HG03159 (cell line): Measurements from ENCODE around the gene NOX5.

Experiments
- ATAC-seq: cut with Tn5 transposase; IDR thresholded peaks from one replicate; pipeline ENCODE4 v1.9.1; 2021; ENCODE audit warnings: mild to moderate bottlenecking, moderate library complexity; ENCODE audit not compliant: unreplicated experiment

NOX5 gene

GRCh38 chr15:69080295-69081248 is 66.1 kb downstream of the NOX5 start:
- no peak for ATAC-seq

GRCh38 chr15:69081310-69082004 is 67.0 kb downstream of the NOX5 start:
- ATAC-seq, result no peak

GRCh38 chr15:69082021-69082502 is 67.6 kb downstream of the NOX5 start:
- ATAC-seq, result no peak

- ATAC-seq, result no peak
Measured at GRCh38 chr15:69082554-69082953, 68.1 kb downstream of the NOX5 start.

GRCh38 chr15:69084404-69085030 is 70.0 kb downstream of the NOX5 start:
- ATAC-seq, result no peak

GRCh38 chr15:69085325-69086081 is 71.0 kb downstream of the NOX5 start:
- no peak for ATAC-seq

- no peak for ATAC-seq
Measured at GRCh38 chr15:69086427-69087204, 72.1 kb downstream of the NOX5 start.

- no peak for ATAC-seq
Measured at GRCh38 chr15:69087366-69087976, 73.0 kb downstream of the NOX5 start.

- no peak for ATAC-seq
Measured at GRCh38 chr15:69088300-69088965, 73.9 kb downstream of the NOX5 start.

GRCh38 chr15:69089258-69089657 is 74.8 kb downstream of the NOX5 start:
- ATAC-seq, result no peak

- no peak for ATAC-seq
Measured at GRCh38 chr15:69090197-69090948, 75.9 kb downstream of the NOX5 start.

- ATAC-seq, result no peak
Measured at GRCh38 chr15:69091654-69092053, 77.2 kb downstream of the NOX5 start.

- no peak for ATAC-seq
Measured at GRCh38 chr15:69092159-69092558, 77.7 kb downstream of the NOX5 start.

- no peak for ATAC-seq
Measured at GRCh38 chr15:69093127-69093526, 78.6 kb downstream of the NOX5 start.

GRCh38 chr15:69093614-69094013 is 79.1 kb downstream of the NOX5 start:
- ATAC-seq, result no peak

- no peak for ATAC-seq
Measured at GRCh38 chr15:69094124-69094921, 79.8 kb downstream of the NOX5 start.

- no peak for ATAC-seq
Measured at GRCh38 chr15:69095274-69095673, 80.8 kb downstream of the NOX5 start.
